OCI-LY1 (cell line): Measurements from ENCODE around the gene EEFSEC.

Experiments used
- CTCF ChIP-seq: fragments of 200-600 bp; sonication (generic), shearing (Covaris generic); IDR thresholded peaks from 2 replicates; pipeline ENCODE4 v1.5.1; 2017; ENCODE audit warnings: mild to moderate bottlenecking, antibody characterized with exemption, low read length, moderate library complexity, mixed read lengths
- EZH2 ChIP-seq: fragments of 200-600 bp; sonication (generic), shearing (Covaris generic); IDR thresholded peaks from 2 replicates; pipeline ENCODE4 v1.8.0; 2017; ENCODE audit warnings: borderline replicate concordance, mixed run types, mild to moderate bottlenecking, antibody characterized with exemption, low read length, moderate library complexity, mixed read lengths

GRCh38 chr3:128263118-128263517, 109.8 kb downstream of the EEFSEC start:
- no peak for TF ChIP-seq CTCF
- TF ChIP-seq EZH2: no peak
